NCI-H1105 (cell line): ENCODE results near the gene STAG1.
"Not testable (repeated sequence)": the region's sequence is repeated elsewhere in the genome, so short reads cannot be mapped to it uniquely, and the experiment has no call there.

ENCODE experiments used
- DNase-seq: peaks from one replicate; lab custom pipeline; 2025; lab: John Stamatoyannopoulos, UW

Gene STAG1

DNA sequence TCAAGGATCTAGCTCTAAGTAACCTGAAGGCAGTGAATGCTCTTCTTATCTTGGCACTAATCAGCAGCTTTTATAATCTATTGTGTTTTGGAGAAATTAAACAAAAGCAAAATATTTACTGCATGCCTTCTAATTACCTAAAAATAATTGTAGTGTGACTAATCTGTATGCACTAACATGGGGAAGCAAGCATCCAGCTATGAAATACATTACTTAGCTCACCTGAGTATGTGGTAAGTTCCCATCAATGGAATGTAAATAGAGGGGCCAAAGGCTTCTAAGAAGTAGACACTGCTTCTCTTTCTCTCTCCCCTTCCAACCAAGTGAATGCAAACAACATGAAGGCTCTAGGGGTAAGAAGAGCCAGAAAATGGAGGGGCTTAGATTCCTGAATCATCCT lies 165.6 kb downstream of the STAG1 start:
- no peak for DNase-seq

DNA sequence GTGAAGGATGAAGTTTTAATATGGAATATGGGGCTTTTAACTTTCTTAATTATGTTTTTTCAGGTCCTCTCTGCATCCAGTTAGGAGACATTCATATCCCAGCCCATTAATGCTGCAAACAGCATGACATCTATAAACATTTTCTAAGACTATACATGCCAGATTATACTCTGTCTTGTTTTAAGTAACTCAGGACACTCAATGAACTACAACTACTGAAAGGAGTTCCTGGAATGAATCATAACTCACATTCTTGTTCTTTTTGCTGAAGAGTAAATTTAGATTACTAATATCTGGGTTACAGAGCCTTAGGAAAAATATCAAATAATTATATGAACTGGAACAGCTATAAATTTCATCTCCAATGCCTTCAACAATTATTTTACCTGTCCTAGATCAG lies 167.4 kb downstream of the STAG1 start:
- no peak for DNase-seq

DNA sequence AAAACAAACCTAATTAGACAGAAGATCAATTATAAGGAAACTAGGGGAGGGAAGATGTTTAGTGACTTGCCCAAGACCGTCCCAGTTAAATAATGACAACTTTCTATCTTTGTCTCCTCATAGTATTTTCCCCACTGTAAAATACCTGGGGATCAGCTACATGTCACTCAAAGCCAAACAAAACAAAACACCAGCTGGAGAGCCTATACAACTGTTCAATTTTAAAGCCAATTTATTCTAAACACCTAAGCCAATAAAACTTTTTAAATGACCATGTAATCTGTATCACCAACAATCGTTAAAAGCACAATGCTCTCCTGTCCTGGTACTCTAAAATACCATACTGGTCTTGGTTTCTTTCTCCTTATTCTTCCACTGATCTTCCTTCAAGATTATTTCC lies 168.4 kb downstream of the STAG1 start:
- no peak for DNase-seq

DNA sequence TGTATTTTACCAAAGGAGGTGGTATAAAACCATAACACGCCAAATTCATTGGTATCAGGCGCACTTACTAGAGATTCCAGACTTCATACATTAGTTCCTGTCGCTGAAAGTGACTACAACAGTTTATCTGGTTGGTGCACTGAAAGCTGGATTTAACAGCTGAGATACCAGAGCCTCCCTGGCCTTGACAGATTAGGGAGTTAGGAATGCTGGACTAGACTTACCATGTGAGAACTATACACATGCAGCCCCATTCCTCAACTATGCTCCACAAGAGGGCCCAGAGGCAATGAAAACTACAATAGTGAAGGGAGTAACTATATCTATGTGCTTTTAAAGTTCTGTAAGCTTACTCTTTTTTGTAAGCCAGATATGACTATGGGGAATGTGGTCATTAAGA lies 174.4 kb downstream of the STAG1 start:
- no peak for DNase-seq

DNA sequence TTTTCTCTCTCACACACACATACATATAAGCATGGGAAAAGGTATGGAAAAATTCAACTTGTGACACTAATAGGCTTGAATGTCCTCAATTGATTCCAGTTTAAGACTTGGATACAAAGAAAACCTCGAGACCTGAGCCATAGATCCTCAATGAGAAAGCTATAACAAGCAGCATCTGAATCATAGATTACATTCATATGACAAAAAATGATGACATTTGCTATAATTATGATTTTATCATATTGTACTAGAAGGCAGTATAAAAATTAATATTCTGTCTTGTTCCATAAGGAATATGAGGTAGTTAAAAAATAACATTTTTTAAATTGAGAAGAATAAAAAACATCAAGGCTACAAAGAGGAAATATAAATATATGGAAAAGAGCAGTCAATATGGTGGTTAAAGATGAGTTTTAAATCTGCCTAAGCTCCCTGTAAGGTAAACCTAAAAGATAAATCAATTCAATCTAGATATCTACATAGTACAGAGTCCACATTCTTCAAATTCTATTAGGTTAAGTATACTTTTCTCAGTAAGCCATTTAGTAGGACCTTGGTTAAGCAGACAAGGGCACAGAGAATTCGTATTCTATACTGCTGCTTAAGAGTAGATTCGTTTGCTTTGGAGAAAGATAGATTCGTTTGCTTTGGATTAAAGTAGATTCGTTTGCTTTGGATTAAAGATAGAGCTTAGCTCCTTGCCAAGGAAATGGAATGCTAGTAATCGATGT lies 175.7 kb downstream of the STAG1 start:
- DNase-seq, result no peak

DNA sequence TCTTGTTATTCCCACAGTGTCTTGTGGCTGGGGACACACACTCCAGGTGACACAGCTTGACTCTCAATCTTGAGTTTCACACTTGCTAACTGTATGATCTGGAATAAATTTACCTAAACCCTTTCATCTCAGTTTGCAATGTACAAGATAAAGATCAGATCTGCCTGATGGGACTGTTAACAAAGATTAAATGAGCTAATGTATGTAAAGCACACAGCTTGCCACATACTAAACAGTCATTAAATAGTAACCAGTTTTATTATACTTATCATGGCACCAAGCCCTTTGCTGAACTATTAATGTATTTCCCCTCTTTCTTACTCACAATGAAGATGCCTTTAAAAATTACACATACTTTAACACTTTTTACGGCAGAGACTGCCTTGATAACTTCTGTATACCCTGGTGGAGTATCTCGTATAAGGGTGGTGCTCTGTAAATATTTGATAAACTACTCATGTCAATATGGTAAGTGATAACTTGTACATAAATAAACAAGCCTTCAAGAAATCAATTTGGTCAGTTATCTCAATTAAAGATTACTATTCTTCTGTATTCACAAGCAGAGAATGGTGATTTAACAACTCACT lies 184.5 kb downstream of the STAG1 start:
- DNase-seq, result no peak

DNA sequence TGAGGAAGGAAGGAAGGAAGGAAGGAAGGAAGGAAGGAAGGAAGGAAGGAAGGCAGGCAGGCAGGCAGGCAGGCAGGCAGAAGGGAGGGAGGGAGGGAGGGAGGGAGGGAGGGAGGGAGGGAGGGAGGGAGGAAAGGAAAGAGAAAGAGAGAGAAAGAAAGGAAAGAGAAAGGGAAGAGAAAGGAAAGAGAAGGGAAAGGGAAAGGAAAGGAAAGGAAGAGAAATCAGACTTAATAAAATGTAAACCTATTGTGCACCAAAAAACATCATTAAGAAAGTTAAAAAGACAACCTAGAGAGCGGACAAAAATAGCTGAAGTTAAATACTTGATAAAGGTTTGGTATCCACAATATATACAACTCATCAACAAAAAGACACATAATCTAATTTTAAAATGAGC lies 187.2 kb downstream of the STAG1 start:
- DNase-seq, result not testable (repeated sequence)

DNA sequence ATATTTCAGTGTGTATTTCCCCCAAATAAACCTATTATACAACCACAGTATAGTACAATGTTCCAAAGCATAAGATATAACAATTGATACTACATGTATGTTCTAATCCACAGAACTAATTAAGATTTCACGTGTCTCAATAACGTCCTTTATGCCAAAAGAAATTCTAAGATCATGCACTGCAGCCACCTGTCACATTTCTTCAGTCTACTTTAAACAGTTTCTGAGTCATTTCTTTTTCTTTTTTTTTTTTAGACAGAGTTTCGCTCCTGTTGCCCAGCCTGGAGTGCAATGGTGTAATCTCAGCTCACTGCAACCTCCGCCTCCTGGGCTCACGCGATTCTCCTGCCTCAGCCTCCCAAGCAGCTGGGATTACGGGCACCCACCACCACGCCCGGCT lies 190.2 kb downstream of the STAG1 start:
- DNase-seq, result no peak

DNA sequence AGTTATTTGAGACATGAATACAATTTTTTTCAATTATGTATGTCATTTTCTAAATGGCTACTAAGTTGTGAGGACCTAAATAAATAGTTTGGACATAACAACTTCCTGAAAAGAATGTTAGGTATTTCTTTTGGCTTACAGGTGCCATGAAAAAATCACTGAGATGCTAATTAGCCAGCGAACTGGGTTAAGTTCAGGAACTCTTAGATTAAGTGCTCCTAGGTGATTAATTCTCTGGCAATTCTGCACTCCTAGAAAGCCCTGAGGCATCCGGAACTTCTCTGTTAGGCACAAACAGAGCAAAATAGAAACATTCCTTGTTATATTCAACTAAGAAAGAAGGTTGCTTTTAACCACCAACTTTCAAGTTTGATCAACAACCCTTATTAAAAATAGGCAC lies 192.3 kb downstream of the STAG1 start:
- DNase-seq, result no peak

DNA sequence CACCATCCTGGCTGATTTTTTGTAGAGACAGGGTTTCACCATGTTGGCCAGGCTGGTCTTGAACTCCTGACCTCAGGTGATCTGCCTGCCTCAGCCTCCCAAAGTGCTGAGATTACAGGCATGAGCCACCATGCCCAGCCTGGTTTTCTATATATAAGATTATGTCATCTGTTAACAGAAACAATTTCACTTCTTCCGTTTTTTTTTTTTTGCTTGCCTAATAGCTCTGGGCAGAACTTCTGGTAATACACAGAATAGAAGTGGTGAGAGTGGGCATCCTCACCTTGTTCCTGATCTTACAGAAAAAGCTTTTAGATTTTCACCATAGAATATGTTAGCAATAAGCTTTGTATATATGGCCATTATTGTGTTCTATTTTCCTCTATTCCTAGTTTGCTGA lies 202.7 kb downstream of the STAG1 start:
- DNase-seq, result not testable (repeated sequence)

DNA sequence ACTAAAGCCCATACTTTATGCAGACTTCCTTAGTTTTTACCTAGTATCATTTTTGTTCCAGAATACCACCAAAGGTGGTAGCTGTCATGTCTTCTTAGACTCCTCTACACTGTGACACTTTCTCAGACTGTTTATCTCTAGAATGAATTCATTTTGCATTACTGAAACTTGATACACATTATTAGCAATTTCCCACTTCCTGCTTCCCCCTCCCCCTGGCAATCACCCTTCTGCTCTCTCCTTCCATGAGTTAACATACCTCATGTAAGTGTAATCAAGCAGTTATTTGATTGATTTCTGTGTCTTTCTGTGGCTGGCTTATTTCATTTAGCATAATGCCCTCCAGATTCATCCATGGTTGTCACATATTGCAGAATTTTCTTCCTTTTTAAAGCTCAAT lies 204.9 kb downstream of the STAG1 start:
- no peak for DNase-seq

DNA sequence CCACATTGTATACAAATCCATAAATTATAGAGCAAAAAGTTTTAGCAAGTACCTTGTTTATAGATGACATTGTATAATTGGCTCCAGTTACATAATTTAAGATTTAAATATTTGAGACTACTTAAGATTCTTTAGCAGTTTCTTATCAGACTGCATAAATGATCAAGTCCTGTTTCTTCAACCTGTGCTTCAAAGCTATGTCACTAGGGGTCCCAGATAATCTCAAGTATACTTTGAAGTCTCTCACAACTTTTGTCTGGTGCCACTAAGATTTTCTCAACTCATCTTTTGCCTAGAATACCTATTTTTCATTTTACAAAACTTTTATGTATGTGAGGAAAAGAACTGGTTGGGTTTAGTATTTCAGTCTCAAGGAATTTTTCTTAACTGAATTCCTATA lies 205.5 kb downstream of the STAG1 start:
- no peak for DNase-seq

DNA sequence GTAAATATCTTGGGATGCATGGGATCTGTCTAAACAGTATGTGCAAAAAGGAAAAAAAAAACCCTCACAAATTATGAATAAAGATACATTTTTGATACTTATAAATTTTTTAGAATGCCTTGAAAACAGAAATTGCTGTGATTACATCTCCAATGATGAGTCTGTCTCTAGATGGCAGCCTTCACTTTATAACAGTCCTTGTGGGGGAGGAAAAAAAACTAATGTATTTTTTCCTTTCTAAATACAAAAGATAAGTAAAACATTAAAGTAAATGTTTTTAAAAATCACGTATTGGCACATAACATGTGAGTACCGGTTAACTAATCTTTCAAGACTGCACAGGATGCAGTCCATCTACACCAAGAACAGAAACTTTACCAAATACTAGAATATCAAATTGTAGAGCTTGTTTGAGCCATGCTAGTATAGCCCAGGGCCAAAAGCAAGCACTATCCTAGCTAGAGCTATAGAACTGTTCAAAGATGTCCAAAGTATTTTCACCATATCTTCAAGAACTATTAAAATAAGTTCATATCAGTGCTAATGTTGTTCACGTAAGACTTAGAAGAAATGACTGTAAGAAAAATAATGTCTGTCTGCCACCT lies 206.4 kb downstream of the STAG1 start:
- DNase-seq, result no peak

DNA sequence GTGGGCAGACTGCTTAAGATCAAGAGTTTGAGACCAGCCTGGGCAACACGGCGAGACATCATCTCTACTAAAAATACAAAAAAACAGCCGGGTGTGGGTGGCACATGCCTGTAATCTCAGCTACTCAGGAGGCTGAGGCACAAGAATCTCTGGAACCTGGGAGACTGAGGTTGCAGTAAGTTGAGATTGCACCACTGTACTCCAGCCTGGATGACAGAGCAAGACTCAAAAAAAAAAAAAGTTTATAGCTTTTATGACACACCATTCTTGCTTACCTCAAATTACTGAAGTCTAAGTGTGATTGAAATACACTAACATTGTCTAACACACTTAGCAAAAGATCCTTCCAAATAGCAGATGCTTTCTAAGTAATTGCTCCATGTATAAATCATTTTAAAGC lies 207.6 kb downstream of the STAG1 start:
- no peak for DNase-seq

DNA sequence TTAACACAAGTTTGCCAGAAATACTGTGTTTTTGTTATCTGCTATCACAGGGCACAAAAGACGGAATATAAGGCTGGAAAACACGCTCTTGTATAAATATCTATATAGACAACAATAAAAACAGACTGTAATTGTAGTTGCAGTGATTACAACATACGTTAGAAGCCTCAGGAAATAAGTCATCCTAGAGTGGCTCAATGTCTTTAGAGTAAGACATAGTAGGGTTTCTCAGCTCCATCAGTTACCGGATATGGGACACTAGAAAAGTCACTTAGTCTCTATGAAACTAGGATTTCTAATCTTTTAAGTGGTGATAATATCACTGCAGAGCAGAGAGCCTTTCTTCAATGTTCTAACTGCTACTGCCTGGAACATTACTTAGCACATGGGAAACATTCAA lies 208.8 kb downstream of the STAG1 start:
- no peak for DNase-seq

DNA sequence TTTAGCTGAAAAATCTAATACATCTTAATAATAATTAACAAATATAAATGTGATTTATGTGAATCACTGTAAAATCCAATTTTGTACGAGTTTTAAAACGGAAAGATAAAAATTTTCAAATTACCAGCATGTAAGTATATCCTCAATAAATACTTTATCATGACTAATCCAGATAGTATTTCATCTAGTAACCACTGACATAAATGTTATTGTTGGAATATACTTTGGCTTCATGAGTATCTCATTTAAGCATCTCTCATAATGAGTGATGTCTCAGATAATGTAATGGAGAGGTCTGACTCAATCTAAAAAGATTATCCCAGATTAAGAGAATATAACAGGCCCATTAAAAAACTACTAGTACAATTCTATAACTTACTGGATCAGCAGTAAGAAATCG lies 216.3 kb downstream of the STAG1 start:
- DNase-seq, result no peak

DNA sequence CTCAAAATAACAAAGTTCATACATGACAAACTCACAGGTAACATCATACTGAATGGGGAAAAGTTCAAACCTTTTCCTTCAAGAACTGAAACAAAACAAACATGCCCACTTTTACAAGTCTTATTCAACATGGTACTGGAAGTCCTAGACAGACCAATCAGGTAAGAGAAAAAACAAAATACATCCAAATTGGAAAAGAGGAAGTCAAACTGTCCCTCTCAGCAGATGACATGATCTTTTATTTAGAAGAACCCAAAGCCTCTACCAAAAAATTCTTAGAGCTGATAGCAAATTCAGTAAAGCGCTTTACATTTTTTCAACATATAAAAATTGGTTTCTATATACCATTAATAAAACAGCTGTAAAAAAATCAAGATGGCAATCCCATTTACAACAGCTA lies 219.4 kb downstream of the STAG1 start:
- no peak for DNase-seq

DNA sequence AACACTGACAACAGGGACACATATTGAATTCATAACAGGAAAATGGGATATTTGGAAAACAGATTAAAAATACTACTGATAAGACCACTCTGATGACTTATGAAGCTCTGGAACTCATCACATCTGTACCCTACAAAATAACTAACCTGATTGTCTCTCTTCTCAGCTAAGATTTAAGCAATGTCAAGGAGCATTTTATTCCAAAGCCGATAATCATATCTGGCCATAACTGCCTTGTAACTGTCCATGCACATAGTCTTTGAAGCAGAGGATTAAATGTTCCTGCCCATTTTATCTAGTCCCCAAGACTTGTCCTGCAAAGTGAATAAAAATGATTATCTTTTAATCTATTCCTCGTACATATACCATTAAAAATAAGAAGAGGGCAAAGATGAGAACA lies 234.1 kb downstream of the STAG1 start:
- no peak for DNase-seq

DNA sequence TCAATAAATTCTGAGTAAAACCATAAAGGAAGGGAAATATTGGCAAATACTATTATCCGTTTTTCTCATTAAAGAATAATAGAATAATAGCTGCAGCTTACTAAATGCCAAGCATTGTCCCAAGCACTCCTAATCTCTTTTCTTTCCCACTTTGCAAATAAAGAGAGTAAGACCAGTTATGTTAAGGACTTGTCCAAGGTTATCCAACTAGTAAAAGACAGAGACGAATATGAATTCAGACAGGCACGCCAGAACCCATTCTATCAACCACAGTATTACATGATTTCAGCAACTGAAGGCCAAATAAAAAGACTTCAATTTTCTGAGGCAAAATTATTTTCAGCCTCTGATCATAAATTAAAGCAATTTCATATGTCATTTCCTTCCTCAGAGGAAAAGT lies 235.5 kb downstream of the STAG1 start:
- DNase-seq, result no peak

DNA sequence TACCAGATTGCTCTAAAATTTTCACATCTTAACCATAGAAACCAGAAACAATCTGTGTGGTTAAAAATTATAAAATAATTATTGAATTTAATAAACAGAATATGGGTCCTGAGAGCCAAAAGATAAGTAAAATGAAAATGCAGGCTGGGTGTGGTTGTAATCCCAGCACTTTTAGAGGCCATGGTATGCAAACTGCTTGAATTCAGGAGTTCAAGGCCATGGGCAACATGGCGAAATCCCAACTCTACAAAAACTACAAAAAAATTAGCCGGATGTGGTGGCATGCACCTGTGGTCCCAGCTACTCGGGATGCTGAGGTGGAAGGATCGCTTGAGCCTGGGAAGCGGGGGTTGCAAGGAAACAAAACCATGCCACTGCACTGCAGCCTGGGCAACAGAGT lies 236.1 kb downstream of the STAG1 start:
- no peak for DNase-seq

DNA sequence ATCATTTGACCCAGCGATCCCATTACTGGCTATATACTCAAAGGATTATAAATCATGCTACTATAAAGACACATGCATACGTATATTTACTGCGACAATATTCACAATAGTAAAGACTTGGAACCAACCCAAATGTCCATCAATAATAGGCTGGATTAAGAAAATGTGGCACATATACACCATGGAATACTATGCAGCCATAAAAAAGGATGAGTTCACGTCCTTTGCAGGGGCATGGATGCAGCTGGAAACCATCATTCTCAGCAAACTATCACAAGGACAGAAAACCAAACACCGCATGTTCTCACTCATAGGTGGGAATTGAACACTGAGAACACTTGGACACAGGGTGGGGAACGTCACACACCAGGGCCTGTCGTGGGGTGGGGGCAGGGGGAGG lies 237.6 kb downstream of the STAG1 start:
- not testable (repeated sequence) for DNase-seq

DNA sequence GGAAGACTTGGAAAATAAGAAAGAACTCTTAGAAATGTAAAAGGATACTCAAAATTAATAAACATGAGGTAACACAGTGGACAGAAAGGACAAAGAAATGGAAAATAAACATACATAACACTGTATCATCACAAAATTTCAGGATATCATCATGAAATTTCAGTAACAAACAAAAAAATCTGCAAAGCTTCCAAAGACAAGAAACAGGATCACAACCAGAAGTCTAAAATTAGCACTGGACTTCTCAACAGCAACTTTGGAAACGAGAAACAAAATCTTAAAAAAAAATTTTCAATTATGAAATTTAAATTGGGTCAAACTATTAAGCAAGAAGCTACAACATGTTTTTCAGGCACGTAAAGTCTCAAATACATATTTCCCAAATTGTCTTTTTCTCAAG lies 238.8 kb downstream of the STAG1 start:
- DNase-seq, result no peak

DNA sequence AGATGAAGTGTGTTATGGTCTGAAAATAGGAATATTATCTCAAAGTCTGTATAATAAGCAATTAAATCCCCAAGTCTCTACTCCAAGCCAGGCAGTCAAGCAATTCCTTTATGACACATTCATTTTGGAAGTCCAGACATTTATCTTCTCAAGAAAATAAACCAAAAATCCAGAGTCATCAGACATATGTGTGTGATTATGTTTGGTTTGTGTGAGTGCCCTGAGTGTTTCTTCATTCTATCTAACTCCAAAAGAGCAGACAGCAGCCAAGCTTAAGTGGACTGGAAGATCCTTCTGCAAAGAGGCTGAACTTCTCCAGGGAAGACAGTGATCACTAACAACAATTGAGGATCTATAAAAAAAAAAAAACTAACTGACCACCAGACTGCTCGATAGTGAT lies 239.8 kb downstream of the STAG1 start:
- DNase-seq, result no peak

DNA sequence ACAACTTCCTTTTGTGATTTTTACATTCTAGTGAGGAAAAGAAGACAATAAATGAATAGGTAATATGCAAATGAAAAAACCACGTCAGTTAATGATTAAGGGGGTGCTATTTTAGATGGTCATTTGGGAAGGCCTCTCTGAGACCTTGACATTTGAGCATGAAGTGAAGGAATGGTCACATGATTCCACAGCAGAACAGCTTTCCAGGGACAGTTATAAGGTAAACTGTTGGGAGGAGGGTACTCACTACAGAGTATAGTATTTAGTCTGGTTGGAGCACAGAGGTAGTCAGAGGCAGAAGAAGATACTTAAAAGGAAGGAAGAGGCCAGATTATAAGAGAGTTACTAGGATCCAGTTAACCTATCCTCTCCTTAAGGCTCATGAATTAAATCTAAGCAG lies 246.5 kb downstream of the STAG1 start:
- no peak for DNase-seq
